Sigmoid colon (tissue), 4 donors: ENCODE results near the gene GALNT10.
"Not testable (repeated sequence)": the region's sequence is repeated elsewhere in the genome, so short reads cannot be mapped to it uniquely, and the experiment has no call there.

Source experiments
- CTCF ChIP-seq, 4 experiments: fragments of 450-650 bp in 3 of 4; fragments of 200-600 bp in 1 of 4; IDR thresholded peaks; one replicate each; pipeline ENCODE4 v1.5.1; 2016 to 2019; ENCODE audit warnings: antibody characterized with exemption in 4 of 4, mild to moderate bottlenecking in 3 of 4, moderate library complexity in 2 of 4
- EP300 ChIP-seq, 4 donors: sonication (generic); formaldehyde crosslinking; IDR thresholded peaks; one replicate each; pipeline ENCODE4 v1.6.1; 2017; ENCODE audit warnings: antibody characterized with exemption in 4 of 4

- TF ChIP-seq CTCF, EP300 (IDR thresholded peaks at IDR 0.05): not testable (repeated sequence)
Observed at GRCh38 chr5:154360241-154360640, 169.7 kb downstream of the GALNT10 start.
